Lower leg skin (tissue), 3 donors: Measurements from ENCODE around the gene ENOX1.

Experiments used
- POLR2A ChIP-seq, 2 donors: fragments of 450-650 bp; IDR thresholded peaks; one replicate each; pipeline ENCODE4 v1.6.1; 2016 to 2017; ENCODE audit warnings: antibody characterized with exemption in 2 of 2, mild to moderate bottlenecking in 1 of 2, moderate library complexity in 1 of 2
- TF ChIP-seq, protein P1 (sequence below), 3 donors: fragments of 450-650 bp; IDR thresholded peaks; one replicate each; pipeline ENCODE4 v1.5.1; 2016; ENCODE audit warnings: antibody characterized with exemption in 3 of 3, mild to moderate bottlenecking in 3 of 3, moderate library complexity in 2 of 3

DNA sequence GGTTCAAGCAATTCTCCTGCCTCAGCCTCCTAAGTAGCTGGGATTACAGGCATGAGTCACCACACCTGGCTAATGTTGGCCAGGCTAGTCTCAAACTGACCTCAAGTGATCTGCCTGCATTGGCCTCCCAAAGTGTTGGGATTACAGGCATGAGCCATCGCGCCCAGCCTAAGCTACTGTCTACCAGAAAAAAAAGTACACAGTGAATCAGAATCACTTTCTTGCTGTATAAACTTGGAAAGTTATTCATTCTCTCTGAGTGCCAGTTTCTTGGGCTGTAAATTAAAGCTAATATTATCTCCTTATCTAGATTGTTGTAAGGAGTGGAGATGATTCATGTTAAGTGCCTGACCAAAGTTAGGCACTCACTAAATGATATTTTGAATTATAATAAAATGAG is 242.8 kb downstream of the ENOX1 start:
- TF ChIP-seq, protein P1, sequence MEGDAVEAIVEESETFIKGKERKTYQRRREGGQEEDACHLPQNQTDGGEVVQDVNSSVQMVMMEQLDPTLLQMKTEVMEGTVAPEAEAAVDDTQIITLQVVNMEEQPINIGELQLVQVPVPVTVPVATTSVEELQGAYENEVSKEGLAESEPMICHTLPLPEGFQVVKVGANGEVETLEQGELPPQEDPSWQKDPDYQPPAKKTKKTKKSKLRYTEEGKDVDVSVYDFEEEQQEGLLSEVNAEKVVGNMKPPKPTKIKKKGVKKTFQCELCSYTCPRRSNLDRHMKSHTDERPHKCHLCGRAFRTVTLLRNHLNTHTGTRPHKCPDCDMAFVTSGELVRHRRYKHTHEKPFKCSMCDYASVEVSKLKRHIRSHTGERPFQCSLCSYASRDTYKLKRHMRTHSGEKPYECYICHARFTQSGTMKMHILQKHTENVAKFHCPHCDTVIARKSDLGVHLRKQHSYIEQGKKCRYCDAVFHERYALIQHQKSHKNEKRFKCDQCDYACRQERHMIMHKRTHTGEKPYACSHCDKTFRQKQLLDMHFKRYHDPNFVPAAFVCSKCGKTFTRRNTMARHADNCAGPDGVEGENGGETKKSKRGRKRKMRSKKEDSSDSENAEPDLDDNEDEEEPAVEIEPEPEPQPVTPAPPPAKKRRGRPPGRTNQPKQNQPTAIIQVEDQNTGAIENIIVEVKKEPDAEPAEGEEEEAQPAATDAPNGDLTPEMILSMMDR (IDR thresholded peaks at IDR 0.05) = no peak
- TF ChIP-seq POLR2A (IDR thresholded peaks at IDR 0.05) = no peak
